RWPE1 (cell line): ENCODE data around the gene RAB11FIP4.

Experiments used
- CTCF ChIA-PET: fragments of 350-600 bp; sonication (Branson Sonifier 250); formaldehyde crosslinking; extraction: SDS; loops from one replicate; lab custom pipeline; 2021; lab: Yijun Ruan, JAX
- POLR2A ChIA-PET: fragments of 400-600 bp; formaldehyde crosslinking; extraction: SDS; loops from one replicate; lab custom pipeline; 2020; ENCODE audit warnings: antibody characterized with exemption; ENCODE audit not compliant: low non-redundant PET; lab: Yijun Ruan, JAX
- DNase-seq: peaks from one replicate; pipeline ENCODE4 v3.0.0; 2012; ENCODE audit warnings: low spot score
- H3K27ac ChIP-seq: fragments of 450-650 bp; 2 replicates; pipeline ENCODE4 v1.5.1; 2017
- CTCF ChIP-seq: fragments of 450-650 bp; conservative IDR thresholded peaks from 2 replicates; pipeline ENCODE4 v1.5.1; 2017; ENCODE audit warnings: low read depth, mild to moderate bottlenecking

Gene RAB11FIP4

GRCh38 chr17:31490671-31491375 is 99.3 kb downstream of the RAB11FIP4 start:
- H3K27ac ChIP-seq, result peak overlapping the region; percentile 48; the same call in 1 of the 2 replicates
- CTCF ChIA-PET, result interaction anchor here (1.1 kb wide), 1 partner anchor 45 kb away, joined by 8 read pairs; no protein-coding TSS in a partner anchor
- DNase-seq, result no peak
- POLR2A ChIA-PET, result no interaction called here
- TF ChIP-seq CTCF, result no peak

GRCh38 chr17:31491376-31492131 is 100.1 kb downstream of the RAB11FIP4 start:
- ChIA-PET POLR2A (no interaction called here), CTCF (interaction anchor here (0.6 to 1.1 kb wide), 2 partner anchors 10 to 46 kb away, joined by 5 to 8 read pairs; no protein-coding TSS in a partner anchor)
- H3K27ac ChIP-seq, result peak overlapping the region; percentile 48
- DNase-seq, result no peak
- no peak for TF ChIP-seq CTCF

- no peak for DNase-seq
- H3K27ac ChIP-seq, result peak overlapping the region; percentile 48
- TF ChIP-seq CTCF, result no peak
- CTCF ChIA-PET, result interaction anchor here (0.7 to 1.7 kb wide), 3 partner anchors 13 to 55 kb away, joined by 4 to 8 read pairs (median 4); no protein-coding TSS in a partner anchor
- POLR2A ChIA-PET, result no interaction called here
Measured at GRCh38 chr17:31492206-31492605, 100.7 kb downstream of the RAB11FIP4 start.

GRCh38 chr17:31492880-31493655 is 101.6 kb downstream of the RAB11FIP4 start:
- CTCF ChIA-PET, result interaction anchor here (0.7 to 1.7 kb wide), 2 partner anchors 12 to 56 kb away, joined by 4 read pairs; no protein-coding TSS in a partner anchor
- H3K27ac ChIP-seq, result 0 out of 2 replicates have a peak overlapping the region, but pooled peaks have one; percentile 48
- POLR2A ChIA-PET, result no interaction called here
- TF ChIP-seq CTCF, result no peak
- no peak for DNase-seq

- ChIA-PET POLR2A (no interaction called here), CTCF (interaction anchor here (0.6 to 1.7 kb wide), 3 partner anchors 39 to 56 kb away, joined by 3 to 6 read pairs (median 4); no protein-coding TSS in a partner anchor)
- DNase-seq, result no peak
- no peak overlapping the region; the same call in 1 of the 2 replicates for H3K27ac ChIP-seq
- TF ChIP-seq CTCF, result no peak
Measured at GRCh38 chr17:31493656-31494155, 102.2 kb downstream of the RAB11FIP4 start.
